HG03575 (cell line): Measurements from ENCODE around the gene REXO1.

Source experiments
- ATAC-seq: cut with Tn5 transposase; IDR thresholded peaks from one replicate; pipeline ENCODE4 v1.9.1; 2021; ENCODE audit not compliant: unreplicated experiment, insufficient number of reproducible peaks, low FRiP score; ENCODE audit errors: extremely low read depth

Gene REXO1

DNA sequence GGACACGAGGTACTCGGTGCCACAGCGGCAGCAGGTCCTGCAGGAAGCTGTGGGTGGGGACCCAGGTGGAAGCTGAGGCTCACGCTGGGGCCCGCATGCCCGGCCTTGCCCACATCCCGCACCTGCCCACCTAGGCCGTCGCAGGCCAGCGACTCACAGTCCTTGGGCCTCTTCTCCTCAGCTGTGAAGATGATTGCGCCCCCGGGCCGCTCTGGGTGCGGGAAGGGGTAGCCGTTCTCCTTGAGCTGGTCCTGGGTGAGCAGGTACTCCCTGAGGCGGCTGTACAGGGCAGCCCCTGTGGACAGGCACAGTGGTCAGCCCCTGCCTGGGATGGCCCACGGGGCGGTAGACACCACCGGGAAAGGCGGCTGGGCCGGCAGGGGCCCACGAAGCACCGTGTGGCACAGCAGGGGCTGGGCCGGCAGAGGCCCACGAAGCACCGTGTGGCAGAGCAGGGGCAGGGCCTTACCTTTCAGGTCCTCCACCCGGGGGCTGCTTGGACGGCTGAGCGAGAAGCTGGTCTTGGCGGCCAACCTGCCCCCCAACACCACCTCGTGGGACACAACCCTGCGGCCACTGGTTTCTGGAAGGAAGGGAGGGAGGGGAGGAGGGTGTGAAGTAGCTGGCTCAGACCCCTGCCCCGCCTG is 29.6 kb downstream of the REXO1 start:
- no peak for ATAC-seq

DNA sequence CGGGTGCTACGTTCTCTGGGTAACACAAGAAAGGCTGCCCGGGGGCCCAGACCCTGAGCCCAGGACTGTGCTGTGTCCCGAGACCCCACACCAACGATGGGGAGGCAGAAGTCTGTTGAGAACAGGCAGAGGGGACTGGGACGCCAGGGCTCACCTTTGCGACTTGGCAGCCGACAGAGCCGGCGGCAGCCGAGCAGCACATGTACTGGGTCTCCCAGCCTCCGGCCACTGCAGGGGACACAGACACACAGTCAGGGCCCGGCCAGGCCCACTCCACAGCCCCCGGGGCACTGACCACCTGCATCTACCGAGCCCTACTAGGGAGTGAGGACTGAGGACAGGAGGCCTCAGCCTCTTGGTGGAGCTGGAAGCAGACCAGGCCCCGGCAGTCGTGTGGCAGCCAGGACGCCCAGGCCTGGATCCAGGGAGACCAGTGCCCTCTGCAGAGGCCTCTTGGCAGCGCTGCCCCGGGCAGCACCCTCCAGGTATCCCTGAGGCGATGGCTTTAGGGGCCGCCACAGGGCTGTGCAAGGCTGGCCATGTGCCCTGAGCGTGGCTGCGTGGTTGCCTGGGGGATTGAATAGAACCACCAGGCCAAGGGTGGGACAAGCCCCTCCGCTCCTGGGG is 30.6 kb downstream of the REXO1 start:
- ATAC-seq = no peak

DNA sequence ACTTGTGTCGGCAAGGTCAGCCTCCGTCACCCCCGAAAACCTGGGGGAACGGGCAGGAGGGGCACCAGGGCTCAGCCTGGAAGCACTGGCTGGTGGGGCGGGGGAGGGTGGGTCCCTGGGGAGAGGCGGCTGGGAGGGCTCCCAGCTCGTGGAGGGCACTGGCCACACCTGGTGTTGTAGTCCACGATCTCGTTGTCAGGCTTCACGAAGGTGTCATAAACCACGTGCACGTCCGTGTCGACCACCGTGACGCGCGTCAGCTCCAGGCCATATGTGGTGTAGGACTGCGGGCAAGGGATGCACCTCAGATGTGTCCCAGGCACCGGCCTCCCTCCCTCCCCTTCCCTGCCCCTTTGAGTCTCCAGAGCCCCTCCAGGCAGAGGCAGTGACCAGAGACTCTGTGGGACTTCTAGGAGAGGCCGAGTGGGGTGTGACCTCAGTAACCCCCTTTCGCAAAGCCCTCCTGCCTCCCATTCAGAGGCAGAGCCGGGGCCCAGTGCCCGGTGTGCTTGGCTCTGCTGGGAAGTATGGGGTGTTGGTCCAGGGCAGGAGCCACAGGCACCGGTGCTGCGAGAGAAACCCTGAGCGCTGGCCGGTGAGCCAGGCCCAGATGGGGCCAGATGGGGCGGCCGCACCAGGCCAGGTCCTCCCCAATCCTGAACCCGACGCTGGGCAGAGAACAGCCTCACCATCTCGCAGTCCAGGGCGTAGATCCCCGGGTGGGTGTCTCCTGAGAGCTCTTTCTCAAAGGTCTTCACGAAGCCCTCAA is 31.6 kb downstream of the REXO1 start:
- no peak for ATAC-seq

DNA sequence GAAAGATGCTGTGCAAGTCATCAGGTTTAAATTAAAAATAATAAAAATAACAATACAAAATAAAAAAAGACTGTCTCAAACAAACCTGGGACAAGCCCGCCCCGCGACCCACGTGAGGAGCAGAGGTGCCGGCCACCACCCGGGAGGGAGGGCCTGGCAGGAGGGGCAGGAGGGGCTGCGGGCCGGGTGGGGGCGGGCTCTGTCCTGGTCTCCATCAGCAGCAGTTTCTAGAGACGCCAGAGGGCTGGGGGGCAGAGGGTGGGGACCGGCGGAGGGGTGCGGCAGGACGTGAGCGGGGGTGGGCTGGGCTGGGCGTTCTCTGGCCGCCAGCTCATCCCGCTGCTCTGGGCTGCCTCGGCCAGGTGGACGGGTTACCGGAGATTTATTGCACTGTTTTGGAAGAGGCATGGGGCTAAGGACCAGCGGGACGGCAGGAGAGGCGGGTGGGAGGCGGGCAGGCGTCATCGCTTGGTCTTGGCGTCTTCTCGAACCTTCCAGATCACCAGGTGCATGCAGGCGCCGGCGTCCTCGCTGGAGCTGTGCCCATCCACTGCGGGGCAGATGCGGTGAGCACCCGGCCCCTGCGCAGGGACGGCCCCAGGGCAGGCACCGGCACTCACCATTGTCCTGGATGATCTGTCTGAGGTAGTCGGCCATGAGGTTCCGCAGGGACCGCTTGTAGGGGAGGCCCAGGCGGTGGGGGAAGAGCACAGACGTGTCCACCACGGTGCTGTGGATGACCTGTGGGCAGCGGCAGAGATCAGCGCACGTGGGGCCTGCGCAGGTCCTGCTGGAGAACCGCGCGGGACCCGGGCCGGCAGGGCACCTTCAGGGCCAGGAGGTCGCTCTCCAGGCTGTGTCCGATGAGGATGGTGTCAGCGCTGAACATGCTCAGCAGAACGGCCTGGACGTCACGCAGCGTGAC is 32.4 kb downstream of the REXO1 start:
- ATAC-seq = no peak

DNA sequence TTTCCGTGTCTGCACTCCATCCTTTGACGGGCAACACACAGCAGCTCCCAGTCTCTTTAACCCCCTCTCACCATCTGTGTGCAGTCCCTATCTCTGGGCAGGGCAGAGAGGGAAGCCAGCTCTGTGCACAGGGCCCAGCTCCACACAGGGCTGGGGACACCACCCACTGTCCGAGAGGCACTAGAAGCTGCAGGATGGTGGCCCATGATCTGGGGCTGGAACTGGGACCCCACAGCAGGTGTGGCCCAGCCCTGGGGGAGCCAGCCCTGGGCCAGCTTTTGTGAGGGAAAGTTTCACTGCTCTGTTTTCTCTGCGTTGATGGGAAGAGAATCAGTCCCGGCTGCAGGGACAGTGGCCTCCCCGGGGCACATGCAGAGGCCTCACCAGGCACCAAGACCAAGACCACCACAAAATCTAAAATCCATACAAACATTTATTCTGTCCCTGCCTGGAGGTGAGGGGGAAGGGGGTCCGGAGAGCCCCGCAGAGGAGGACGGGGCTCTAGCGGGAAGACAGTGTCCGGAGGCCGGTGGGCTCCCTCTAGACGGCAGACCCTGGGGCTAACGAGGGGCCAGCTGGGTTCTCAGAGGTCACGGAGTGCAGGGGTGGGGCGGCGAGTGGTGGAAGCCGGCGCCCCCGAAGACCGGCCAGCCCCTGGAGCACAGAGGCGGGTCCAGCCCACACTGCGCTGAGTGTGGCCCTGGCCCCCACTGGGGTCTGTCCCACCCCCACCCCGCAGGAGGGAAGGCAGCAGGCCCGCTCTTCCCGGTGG is 33.3 kb downstream of the REXO1 start:
- ATAC-seq = no peak

DNA sequence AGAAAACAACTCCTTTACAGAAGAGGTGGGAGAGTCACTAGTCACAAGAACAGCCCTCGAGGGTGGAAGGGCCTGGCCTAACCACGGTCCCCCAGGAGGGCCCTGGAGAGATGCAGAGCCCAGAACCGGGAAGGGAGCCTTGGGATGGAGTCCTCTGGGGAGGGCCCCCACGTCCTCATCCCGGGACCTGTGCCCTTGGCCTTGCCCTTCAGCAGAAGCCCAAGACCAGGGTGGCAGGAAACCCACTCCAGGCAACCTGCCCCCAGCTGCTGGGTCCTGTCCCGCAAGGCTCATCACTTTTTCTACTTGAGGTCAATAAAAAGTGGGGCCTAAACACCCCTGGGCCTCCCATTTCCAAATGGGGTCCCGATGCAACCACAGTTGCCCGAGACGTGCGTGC is 33.9 kb downstream of the REXO1 start:
- ATAC-seq = no peak

DNA sequence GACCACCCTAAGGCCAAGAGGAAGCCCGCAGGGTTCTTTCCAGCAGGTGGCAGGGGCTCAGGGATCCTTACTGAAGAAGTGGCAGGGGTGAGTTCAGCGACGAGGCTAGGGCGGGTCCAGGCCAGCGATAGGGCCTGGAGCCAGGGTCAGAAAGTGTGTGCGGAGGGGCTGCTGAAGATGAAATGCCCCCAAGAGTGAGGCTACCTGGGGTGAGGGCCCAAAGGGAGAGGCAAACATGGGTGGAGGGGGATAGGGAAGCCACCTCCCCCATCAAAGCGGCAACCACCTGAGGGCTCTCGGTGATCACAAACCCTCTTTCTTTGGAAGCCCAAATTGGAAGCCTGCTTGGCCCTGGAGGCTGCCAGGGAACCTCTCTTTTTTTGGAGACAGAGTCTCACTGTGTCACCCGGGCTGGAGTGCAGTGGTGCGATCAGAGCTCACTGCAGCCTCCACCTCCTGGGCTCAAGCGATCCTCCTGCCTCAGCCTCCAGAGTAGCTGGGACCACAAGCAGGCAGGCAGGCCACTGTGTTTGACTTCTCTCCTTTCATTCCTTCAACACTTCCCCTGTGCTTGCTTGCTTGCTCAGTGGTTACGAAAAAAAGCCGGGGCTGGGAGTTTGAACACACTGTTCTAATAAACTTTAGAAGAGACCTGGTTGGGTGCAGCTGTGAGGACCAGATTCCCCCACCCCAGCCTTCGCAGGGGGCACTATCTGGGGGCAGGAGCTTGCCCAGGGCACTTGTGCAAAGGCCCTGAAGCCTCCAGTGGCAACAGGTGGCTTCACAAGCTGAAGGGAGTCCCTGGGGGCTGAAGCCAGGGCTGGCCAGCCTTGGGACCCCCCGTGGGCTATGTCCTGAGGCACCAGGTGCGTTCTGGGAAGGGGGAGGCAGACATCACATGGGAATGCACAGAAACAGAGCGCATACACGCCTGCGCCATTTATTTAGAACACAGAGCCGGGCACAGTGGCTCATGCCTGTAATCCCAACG is 34.8 kb downstream of the REXO1 start:
- no peak for ATAC-seq

DNA sequence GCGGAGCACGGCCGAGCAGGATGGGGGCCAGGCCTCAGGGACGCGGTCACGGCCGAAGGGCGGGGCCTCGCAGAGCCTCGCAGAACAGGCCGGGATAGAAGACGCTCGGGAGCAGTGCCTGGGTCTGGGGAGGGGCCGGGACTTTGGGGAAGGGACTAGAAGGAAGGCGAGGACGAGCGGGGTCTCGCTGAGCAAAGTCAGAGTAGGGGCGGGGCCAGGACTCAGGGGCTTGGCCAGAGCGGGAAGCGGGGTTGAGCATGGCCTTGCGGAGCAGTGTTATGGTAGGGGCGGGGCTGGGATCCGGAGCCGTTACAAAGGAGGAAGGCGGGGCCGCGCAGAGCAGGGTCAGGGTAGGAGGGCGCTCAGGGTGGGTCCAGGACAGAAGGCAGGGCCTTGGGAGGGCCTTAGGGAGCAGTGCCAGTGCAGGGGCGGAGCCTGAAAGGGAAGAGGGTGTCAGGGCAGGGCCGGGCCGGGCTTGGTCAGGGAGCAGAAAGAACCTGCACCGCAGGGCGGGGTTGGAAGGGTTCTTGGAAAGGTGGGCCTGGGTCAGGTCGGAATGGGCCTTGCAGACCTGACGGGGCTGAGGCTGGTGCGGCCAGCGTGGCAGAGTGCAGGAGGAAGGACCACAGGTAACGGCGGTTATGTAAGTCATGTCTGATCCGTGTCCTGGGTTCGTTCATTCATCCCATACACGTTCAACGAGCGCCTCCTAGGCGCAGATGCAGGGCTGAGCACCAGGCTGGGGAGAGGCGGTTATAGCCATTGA is 35.7 kb downstream of the REXO1 start:
- ATAC-seq = no peak

DNA sequence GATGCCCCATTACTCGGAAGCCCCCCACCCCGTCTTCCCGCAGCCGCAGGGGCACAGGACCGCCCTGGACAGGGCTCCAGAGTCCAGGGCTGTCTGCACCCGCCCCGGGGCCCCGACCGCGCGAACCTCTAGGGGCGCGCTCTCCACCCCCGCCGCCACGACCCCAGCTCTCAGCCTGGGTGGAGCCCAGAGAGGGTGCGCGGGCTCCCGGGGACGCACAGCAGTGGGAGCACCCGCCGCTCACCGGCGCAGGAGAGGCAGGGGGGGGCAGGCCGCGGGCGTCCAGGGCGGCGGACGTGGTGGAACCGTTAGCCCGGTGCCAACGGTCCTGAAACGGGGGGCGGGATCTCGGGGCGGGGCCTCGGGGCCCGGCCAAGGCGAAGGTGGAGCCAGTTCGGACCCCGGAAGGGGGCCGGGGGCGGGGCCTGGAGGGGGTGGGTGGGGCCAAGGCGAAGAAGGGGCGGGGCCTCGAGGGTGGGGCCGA is 36.3 kb downstream of the REXO1 start, which contains the start of gene ATP8B3:
Gene ATP8B3 (minus strand): TSS at position 335 of the 484 bp plus-strand sequence. CDS start 540 bp downstream, outside the sequence.
- ATAC-seq = no peak

DNA sequence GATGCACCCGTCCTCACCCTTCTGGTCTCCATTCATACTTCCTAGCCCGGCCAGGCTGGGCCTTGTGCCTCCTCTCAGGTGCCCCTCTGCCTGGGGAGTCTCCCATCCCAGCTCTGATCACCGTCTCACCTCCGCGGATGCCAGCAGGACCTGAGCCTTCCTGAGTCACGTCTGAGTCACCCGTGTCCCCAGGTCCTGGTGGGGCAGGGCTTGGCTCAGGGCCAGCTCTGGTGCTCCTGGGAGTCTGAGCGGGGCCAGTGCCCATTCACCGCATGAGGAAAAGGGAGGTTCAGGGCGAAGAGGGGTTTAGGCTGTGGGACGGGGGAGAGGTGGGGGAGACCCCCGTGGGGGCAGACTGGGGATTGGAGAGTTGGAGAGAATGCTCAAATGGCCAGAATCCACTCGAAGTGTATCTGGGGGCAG is 36.8 kb downstream of the REXO1 start:
- no peak for ATAC-seq

DNA sequence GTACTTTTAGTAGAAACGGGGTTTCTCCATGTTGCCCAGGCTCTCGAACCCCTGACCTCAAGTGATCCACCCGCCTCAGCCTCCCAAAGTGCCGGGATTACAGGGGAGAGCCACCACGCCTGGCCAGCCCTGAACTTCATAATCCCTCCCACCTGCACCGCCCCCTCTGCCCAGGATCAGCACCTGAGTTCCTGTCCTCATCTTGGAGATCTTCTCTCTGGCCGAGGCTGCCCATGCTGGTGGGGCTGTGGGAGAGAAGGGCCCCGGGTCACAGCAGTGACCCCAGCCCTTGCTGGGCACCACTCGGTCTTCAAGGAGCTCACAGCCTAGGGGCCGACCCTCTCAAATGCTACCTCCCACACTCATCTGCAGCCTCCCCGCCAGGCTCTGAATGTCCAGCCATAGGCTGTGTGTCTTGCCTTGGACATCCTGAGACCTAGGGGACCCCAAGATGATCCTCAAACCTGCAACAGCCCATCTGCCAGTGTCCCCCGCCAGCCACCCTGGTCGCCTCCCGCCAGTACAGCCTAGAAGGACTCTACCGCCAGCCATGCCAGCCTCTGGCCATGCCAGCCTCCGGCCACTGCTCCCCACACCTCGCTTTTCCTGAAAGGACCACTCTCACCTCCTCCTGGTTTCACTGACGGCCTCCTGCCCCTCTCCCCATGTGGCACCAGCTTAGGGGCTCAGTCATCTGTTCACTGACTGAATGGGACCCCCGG is 37.7 kb downstream of the REXO1 start:
- ATAC-seq = no peak

DNA sequence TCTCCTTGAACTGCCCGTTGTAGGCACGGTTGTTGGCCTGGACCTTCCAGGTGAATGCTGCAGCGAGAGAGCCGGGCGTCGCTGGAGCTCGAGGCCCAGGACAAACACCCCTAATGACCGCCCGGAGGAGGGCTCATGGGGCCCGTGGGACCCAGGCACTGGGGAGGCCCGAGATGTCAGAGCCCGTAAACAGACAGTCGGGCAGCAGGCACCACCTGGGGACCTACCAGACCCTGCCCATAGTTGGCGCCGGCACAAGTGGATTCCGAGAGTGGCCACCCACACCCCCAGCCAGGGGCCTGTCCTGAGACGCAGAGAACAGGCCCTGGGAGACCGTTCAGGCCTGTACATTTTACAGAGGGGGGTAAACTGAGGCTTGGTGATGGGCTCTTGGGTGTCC is 38.6 kb downstream of the REXO1 start:
- ATAC-seq = no peak

DNA sequence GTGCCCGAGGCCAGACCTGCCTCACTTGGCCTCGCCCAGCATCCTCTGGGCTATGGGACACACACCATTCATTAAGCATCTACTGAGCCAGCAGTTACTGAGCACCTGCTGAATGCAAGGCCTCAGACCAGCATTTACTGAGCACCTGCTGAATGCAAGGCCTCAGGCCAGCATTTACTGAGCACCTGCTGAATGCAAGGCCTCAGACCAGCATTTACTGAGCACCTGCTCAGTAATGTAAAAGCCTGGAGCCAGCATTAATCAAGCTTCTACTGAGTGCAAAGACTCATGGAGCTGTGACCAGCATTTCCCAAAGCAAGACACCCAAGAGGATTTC is 39.9 kb downstream of the REXO1 start:
- ATAC-seq = no peak

DNA sequence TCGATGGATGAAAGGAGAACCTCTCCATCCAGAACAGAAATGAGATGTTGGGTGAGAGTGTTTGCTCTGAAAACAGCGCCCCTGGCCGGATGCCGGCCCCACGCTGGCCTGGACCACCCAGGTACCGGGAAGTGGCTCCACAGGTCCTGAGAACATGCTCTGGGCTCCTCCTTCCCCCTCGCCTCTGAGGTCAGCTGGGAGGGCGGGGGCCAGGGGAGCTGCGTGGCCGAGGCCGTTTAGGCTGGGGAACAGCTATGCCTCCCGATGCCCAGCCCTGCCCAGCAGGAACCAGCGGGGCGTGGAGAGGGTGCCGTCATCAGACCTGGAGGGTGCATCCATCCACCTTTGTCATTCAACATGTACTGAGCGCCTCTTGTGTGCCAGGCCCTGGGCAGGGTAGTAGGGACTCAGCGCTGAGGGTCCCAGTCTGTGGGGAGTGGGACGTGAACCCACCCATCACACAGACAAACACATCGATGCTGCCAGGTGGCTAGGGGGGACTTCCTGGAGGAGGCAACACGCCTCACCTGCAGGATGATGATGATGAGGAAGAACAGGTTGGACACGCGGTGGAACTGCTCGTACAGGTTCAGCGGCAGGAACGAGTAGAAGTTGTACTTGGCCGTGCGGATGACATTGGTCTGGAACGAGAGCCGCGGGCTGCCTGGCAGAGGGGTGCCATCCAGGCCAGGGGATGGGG is 40.4 kb downstream of the REXO1 start:
- no peak for ATAC-seq

DNA sequence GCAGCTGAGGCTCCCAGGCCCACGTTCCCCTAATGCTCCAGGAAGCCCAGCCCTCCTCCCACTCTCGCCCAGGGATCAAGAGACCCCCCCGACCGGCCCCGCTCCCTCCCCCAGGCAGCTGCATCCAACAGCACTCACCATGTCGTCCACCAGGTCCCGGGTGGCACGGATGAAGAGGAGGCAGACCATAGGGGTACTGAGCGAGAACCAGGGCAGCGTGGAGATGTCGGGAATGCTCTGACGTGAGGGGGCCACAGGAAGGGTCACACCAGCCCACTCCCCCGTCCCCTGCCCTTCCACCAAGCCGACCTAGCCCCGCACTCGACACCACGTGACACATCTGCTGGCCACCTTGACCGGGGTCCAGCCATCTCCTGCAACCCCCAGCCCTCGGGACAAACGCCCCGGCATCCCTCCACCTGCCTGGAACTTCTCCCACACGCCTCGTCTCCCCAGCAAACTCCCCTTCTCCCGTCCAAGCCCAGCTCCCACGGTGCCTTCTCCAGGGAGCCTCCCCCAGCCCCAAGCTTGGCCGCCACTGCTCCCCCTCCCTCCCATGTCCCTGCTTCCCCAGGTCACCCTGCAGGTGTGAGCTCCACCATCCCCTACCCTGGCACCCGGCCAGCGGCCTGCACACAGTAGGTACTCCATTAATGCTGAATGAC is 41.1 kb downstream of the REXO1 start:
- no peak for ATAC-seq
